ENCODE data around the gene ZNF32. TPM values are rescaled to one million over a fixed set of nuclear protein-coding genes. Genes with fewer than 3 reads are reported as not detected.

The ZNF32 gene, protein sequence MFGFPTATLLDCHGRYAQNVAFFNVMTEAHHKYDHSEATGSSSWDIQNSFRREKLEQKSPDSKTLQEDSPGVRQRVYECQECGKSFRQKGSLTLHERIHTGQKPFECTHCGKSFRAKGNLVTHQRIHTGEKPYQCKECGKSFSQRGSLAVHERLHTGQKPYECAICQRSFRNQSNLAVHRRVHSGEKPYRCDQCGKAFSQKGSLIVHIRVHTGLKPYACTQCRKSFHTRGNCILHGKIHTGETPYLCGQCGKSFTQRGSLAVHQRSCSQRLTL
- 16.0 and 19.5 TPM in 2 replicates for total RNA-seq

DNA sequence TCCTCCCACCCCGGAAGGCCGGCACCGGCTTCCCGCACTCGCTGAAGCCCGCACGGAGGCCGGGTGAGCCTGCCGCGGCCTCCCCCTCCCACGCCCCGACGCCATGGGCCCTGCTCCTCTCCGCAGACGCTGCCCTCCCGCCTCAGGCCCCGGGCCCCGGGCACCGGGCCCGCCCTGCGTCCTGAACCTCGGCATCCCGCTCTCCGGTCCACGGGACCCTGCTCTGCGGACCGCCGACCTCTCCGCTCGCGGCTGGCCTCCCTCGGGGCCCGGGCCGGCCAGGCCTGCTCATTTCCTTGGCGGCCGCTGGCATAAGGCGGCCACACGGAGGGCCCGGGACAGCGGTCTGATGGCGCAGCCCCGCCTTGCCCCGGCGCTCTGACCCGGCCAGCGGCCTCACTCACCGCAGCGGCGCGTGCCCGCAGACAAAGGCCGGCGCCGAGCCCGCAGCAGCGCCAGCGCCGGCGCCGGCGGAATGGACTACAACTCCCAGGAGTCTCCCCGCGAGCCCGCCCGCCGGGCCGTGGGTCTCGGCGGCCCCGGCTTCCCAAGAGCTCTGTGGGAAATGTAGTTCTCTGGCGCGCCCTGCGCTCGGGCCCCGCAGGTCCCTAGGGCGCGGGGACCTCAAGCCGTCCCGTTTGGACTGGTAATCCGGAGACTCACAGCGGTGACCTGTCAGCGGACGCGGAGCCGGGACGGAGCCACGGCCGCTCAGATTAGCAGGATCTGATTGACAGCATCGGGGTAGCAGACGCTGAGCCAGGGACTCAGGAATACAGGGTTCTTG is at the start of gene ZNF32:
TSS of gene ZNF32 (minus strand) at position 484 of the 787 bp plus-strand sequence. CDS start 2,748 bp downstream, outside the sequence.

DNA sequence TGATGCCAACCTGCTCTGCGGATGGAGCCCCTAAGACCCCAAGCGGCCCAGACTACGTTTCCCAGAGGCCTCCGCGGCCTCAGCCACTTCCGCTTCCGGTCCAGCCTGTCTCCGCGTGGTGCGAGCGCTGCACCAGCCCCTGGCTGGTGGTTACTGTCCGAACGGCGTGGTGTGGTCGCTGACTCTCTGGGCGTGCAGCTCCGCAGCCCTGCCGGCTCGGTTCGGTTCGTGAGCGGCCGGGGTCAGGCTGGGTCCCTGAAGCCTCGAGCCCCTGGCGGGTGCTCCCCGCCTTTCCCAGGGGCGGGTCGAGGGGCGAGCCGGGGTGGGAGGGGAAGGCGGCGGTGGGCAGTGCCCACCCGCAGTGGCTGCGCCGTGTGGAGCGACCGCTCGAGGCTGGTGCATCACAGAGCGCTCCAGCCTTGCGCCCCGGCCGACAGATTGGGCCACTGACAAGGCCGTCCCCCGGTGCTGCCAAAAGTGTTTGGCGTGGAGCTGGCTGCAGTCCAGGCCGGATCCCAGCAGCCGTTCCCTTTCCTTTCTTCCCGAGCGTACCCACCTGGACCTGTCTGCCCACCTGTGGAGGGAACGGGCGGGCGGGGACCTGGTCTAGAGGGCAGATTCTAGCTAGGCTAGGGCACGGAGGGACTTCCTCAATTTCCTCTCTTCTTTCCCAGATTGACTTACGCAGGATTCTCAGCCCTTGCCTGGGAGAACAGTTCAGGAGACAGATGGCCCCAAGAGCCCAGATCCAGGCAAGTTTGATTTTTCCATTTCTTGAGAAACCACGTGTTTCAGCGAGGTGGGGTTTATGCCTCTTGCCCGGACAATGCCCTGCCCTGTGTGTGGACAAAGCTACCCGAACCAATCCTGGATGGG is 42.1 kb downstream of the ZNF32 start, which contains the start of gene ZNF485:
TSS of gene ZNF485 (plus strand) at position 116 of the 876 bp plus-strand sequence. CDS start at position 729, 613 bp downstream.

Other genes with a start within 250 kb of the ZNF32 start
- gene HNRNPF, start 239.7 kb downstream of the ZNF32 start, total RNA-seq = 237 and 279 TPM in 2 replicates
- 4.8 and 5.3 TPM in 2 replicates for gene ZNF487, start 211.8 kb downstream of the ZNF32 start, total RNA-seq
- gene ZNF239, start 74.3 kb downstream of the ZNF32 start, total RNA-seq = 3.7 and 6.3 TPM in 2 replicates
- gene ZNF485, start 42.4 kb downstream of the ZNF32 start, total RNA-seq = 4.8 and 5.9 TPM in 2 replicates